HG03025 (cell line): Measurements from ENCODE around the gene AKAP12.

Source experiments
- ATAC-seq: cut with Tn5 transposase; IDR thresholded peaks from one replicate; pipeline ENCODE4 v1.9.1; 2021; ENCODE audit warnings: mild to moderate bottlenecking, moderate library complexity; ENCODE audit not compliant: unreplicated experiment, low FRiP score

The AKAP12 gene

GRCh38 chr6:151402228-151402627, 162.5 kb downstream of the AKAP12 start:
- no peak for ATAC-seq

GRCh38 chr6:151403919-151404308, 164.1 kb downstream of the AKAP12 start:
- ATAC-seq, result no peak
